GM20000 (cell line): ENCODE results near the gene HCCS.
A peak's percentile ranks its signal among the peaks of the same experiment; 100 is the strongest.

Source experiments
- DNase-seq: peaks from one replicate; pipeline ENCODE4 v3.0.0; 2012; ENCODE audit warnings: low spot score
- CTCF ChIP-seq: IDR thresholded peaks from 2 replicates; pipeline ENCODE4 v1.5.1; 2012; ENCODE audit warnings: mild to moderate bottlenecking, control low read depth; ENCODE audit errors: extremely low read depth, missing control alignments

Gene HCCS

GRCh38 chrX:11085305-11085704, 25.8 kb upstream of the HCCS start:
- DNase-seq: no peak
- TF ChIP-seq CTCF: no peak

- no peak for DNase-seq
- TF ChIP-seq CTCF: no peak
These were observed 21.3 kb upstream of the HCCS start for GRCh38 chrX:11089802-11090201.

DNA sequence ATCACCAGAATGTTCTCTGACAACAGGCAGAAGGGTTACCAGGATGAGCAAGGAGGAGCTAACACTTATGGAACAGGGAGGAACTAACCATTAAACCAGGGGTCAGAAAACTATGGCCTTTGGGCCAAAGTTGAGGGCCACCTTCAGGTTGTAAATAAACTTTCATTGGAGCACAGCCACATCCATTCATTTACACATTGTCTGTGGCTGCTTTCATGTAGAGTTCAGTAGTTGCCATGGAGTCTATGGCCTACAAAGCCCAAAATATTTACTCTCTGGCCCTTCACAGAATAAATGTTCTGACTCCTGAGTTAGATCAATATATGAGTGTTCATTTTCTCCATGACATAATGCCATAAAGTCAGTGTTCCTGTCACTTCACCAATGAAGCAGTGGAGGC, 13.2 kb upstream of the HCCS start:
- no peak for TF ChIP-seq CTCF
- no peak for DNase-seq

- DNase-seq: no peak
- no peak for TF ChIP-seq CTCF
These were observed 11.7 kb upstream of the HCCS start for GRCh38 chrX:11099465-11099864.

- no peak for TF ChIP-seq CTCF
- DNase-seq: no peak
These were observed 10.7 kb upstream of the HCCS start for GRCh38 chrX:11100281-11101035.

DNA sequence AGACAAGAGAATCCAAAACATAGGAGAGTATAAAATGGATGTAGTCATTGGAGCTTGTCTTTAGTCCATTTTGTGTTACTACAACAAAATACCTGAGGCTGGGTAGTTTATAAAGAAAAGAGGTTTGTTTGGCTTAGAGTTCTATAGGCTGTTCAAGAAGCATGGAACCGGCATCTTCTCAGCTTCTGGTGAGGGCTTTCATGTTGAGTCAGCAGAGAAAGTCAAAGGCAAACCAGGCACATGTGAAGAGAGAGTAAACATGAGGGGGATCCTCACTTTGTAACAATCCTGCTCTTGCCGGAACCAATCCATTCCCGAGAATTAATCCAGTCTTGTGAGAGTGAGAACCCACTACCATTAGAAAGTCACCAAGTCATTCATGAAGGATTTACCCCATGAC, 8.1 kb upstream of the HCCS start:
- no peak for TF ChIP-seq CTCF
- DNase-seq: peak; percentile 7

DNA sequence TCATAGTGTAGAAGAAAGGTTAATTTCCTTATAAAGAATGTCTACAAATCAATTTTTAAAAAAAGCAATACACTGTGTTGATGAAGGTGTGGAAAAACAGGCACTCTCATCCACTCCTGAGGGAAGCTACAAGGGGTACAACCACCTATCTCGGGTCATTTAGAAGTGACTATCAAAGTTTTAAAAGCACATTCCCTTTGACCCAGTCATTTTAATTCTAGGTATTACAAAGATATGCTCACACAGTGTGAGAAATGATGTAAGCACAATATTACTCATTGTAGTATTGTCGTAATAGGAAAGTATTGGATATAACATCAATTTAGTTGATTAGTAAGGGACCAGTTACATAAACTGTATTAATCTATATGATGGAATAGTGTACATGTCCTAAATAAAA, 7.4 kb upstream of the HCCS start:
- no peak for TF ChIP-seq CTCF
- no peak for DNase-seq
